HG02840 (cell line): Measurements from ENCODE around the gene SLC18B1.

Experiments used
- ATAC-seq: cut with Tn5 transposase; IDR thresholded peaks from one replicate; pipeline ENCODE4 v1.9.1; 2021; ENCODE audit warnings: mild to moderate bottlenecking, moderate library complexity, moderate number of reproducible peaks; ENCODE audit not compliant: unreplicated experiment, low FRiP score

The SLC18B1 gene

GRCh38 chr6:132749111-132749510 is 49.3 kb downstream of the SLC18B1 start:
- ATAC-seq: no peak

GRCh38 chr6:132748446-132748845 is 50.0 kb downstream of the SLC18B1 start:
- ATAC-seq: no peak

- no peak for ATAC-seq
Observed at GRCh38 chr6:132746048-132746447, 52.4 kb downstream of the SLC18B1 start.

GRCh38 chr6:132742495-132742894 is 55.9 kb downstream of the SLC18B1 start:
- no peak for ATAC-seq

- no peak for ATAC-seq
Observed at GRCh38 chr6:132741281-132741680, 57.2 kb downstream of the SLC18B1 start.

- no peak for ATAC-seq
Observed at GRCh38 chr6:132736239-132736638, 62.2 kb downstream of the SLC18B1 start.

GRCh38 chr6:132734694-132735236 is 63.7 kb downstream of the SLC18B1 start:
- ATAC-seq: no peak

GRCh38 chr6:132733814-132734213 is 64.6 kb downstream of the SLC18B1 start:
- ATAC-seq: no peak

GRCh38 chr6:132733283-132733682 is 65.2 kb downstream of the SLC18B1 start:
- ATAC-seq: no peak

GRCh38 chr6:132731086-132731485 is 67.4 kb downstream of the SLC18B1 start:
- ATAC-seq: no peak

GRCh38 chr6:132730560-132730959 is 67.9 kb downstream of the SLC18B1 start:
- ATAC-seq: no peak

GRCh38 chr6:132728616-132729015 is 69.8 kb downstream of the SLC18B1 start:
- ATAC-seq: no peak

GRCh38 chr6:132726608-132726975 is 71.8 kb downstream of the SLC18B1 start:
- no peak for ATAC-seq

GRCh38 chr6:132725947-132726607 is 72.4 kb downstream of the SLC18B1 start:
- ATAC-seq: peak; percentile 91

- ATAC-seq: no peak
Observed at GRCh38 chr6:132725471-132725870, 73.0 kb downstream of the SLC18B1 start.

GRCh38 chr6:132719736-132720448 is 78.5 kb downstream of the SLC18B1 start:
- no peak for ATAC-seq
